Liver (tissue), 9 donors: ENCODE data around the gene TMEM135. TPM values are rescaled to one million over a fixed set of nuclear protein-coding genes. Genes with fewer than 3 reads are reported as not detected.

Experiments used
- DNase-seq: peaks from one replicate; pipeline ENCODE4 v3.0.0-alpha.2; 2017; ENCODE audit warnings: low spot score
- H3K27ac ChIP-seq, 2 donors: one replicate each; pipeline ENCODE4 v1.7.0; 2013; ENCODE audit warnings: inconsistent platforms in 2 of 2, low read length in 2 of 2, control low read depth in 1 of 2, low read depth in 1 of 2, mild to moderate bottlenecking in 1 of 2
- H3K27me3 ChIP-seq, 4 donors: one replicate each; pipeline versions ENCODE4 v1.6.1 to v1.7.0; 2013; ENCODE audit warnings: low read length in 3 of 4, inconsistent platforms in 1 of 4, mild to moderate bottlenecking in 1 of 4, moderate library complexity in 1 of 4; ENCODE audit not compliant: control insufficient read depth in 4 of 4, insufficient read depth in 4 of 4
- H3K36me3 ChIP-seq, 4 donors: one replicate each; pipeline versions ENCODE4 v1.6.1 to v1.7.0; 2013; ENCODE audit warnings: low read length in 3 of 4, mild to moderate bottlenecking in 3 of 4, low read depth in 1 of 4, moderate library complexity in 1 of 4; ENCODE audit not compliant: control insufficient read depth in 4 of 4, insufficient read depth in 3 of 4
- H3K4me1 ChIP-seq, 4 donors: one replicate each; pipeline versions ENCODE4 v1.6.1 to v1.7.0; 2013; ENCODE audit warnings: low read length in 3 of 4, mild to moderate bottlenecking in 3 of 4, moderate library complexity in 1 of 4; ENCODE audit not compliant: control insufficient read depth in 4 of 4, insufficient read depth in 4 of 4
- H3K4me3 ChIP-seq, 3 donors: one replicate each; pipeline versions ENCODE4 v1.6.1 to v1.7.0; 2013; ENCODE audit warnings: low read length in 3 of 3, control low read depth in 1 of 3, low read depth in 1 of 3, mild to moderate bottlenecking in 1 of 3
- H3K9ac ChIP-seq, 2 donors: one replicate each; pipeline ENCODE4 v1.7.0; 2013; ENCODE audit warnings: low read length in 2 of 2, mild to moderate bottlenecking in 2 of 2, moderate library complexity in 2 of 2, control low read depth in 1 of 2, low read depth in 1 of 2
- H3K9me3 ChIP-seq, 4 donors: one replicate each; pipeline versions ENCODE4 v1.6.1 to v1.7.0; 2013; ENCODE audit warnings: low read length in 3 of 4; ENCODE audit not compliant: control insufficient read depth in 4 of 4
- ATF3 ChIP-seq: IDR thresholded peaks from 2 replicates; pipeline ENCODE4 v1.6.1; 2016; ENCODE audit warnings: antibody characterized with exemption
- CTCF ChIP-seq: fragments of 150-350 bp; IDR thresholded peaks from 2 replicates; pipeline ENCODE4 v1.5.1; 2017; ENCODE audit warnings: improper control_type of control experiment, low read depth, low read length; ENCODE audit not compliant: missing input control
- EGR1 ChIP-seq, 2 donors: IDR thresholded peaks; 2 replicates each; pipeline ENCODE4 v1.6.1; 2016 to 2018; ENCODE audit warnings: antibody characterized with exemption in 2 of 2, low read depth in 2 of 2
- FOXA1 ChIP-seq: IDR thresholded peaks from 2 replicates; pipeline ENCODE4 v1.6.1; 2016; ENCODE audit warnings: antibody characterized with exemption
- FOXA2 ChIP-seq: IDR thresholded peaks from 2 replicates; pipeline ENCODE4 v1.6.1; 2016; ENCODE audit warnings: antibody characterized with exemption
- GABPA ChIP-seq, 2 donors: IDR thresholded peaks in 1 of 2; conservative IDR thresholded peaks in 1 of 2; 2 replicates each; pipeline ENCODE4 v1.6.1; 2016; ENCODE audit warnings: antibody characterized with exemption in 2 of 2, mild to moderate bottlenecking in 1 of 2, moderate library complexity in 1 of 2
- HNF4A ChIP-seq, 2 donors: conservative IDR thresholded peaks; 2 replicates each; pipeline ENCODE4 v1.6.1; 2016; ENCODE audit warnings: antibody characterized with exemption in 2 of 2, mild to moderate bottlenecking in 2 of 2
- HNF4G ChIP-seq: IDR thresholded peaks from 2 replicates; pipeline ENCODE4 v1.6.1; 2016; ENCODE audit warnings: antibody characterized with exemption
- NR2F2 ChIP-seq: IDR thresholded peaks from 2 replicates; pipeline ENCODE4 v1.6.1; 2016; ENCODE audit warnings: antibody characterized with exemption
- RAD21 ChIP-seq, 2 donors: IDR thresholded peaks; 2 replicates each; pipeline ENCODE4 v1.6.1; 2016; ENCODE audit warnings: antibody characterized with exemption in 2 of 2, mild to moderate bottlenecking in 2 of 2
- REST ChIP-seq: IDR thresholded peaks from 2 replicates; pipeline ENCODE4 v1.6.1; 2016; ENCODE audit warnings: antibody characterized with exemption, mild to moderate bottlenecking
- SP1 ChIP-seq: IDR thresholded peaks from 2 replicates; pipeline ENCODE4 v1.6.1; 2018; ENCODE audit warnings: antibody characterized with exemption, mild to moderate bottlenecking
- TAF1 ChIP-seq: conservative IDR thresholded peaks from 2 replicates; pipeline ENCODE4 v1.6.1; 2016; ENCODE audit warnings: antibody characterized with exemption, mild to moderate bottlenecking
- YY1 ChIP-seq: IDR thresholded peaks from 2 replicates; pipeline ENCODE4 v1.6.1; 2016; ENCODE audit warnings: antibody characterized with exemption, mild to moderate bottlenecking
- ZBTB33 ChIP-seq: IDR thresholded peaks from 2 replicates; pipeline ENCODE4 v1.6.1; 2016; ENCODE audit warnings: antibody characterized with exemption
- WGBS: extraction: QIAGEN DNeasy Blood & Tissue Kit; methylation state at CpG from one replicate; pipeline ENCODE4 v1.1.7; 2013; 5-methylcytosine and 5-hydroxymethylcytosine counted together
- polyA plus RNA-seq, 2 donors: library from polyadenylated mRNA; stranded (reverse) in 1 of 2; unstranded in 1 of 2; fragments of 200-250 nt in 1 of 2; fragments of >200 nt in 1 of 2; fragmentation: Nextera tagmentation in 1 of 2; extraction: Ambion mirVana in 1 of 2; gene quantifications; one replicate each; pipeline versions ENCODE4 v1.2.1 to v1.2.3, GENCODE V29; 2013 to 2015
- total RNA-seq, 2 donors: library from RNA; depleted of rRNA; stranded (reverse); fragments of >200 nt; gene quantifications; one replicate each; pipeline ENCODE4 v1.2.3, GENCODE V29; 2014
- donor health status: healthy.
- donor health status: healthy.
- donor health status: healthy.
- donor health status: healthy.
- donor health status: healthy.

TMEM135 gene
- total and polyA plus RNA-seq, 4 donors, result 10.0 to 38.9 (median 23.5) TPM

- H3K4me1 ChIP-seq, result no peaks in the 10 kb centered on the region
- no peaks in the 10 kb centered on the region for H3K27me3 ChIP-seq
- H3K9ac ChIP-seq, result no peak overlapping the region
- no peaks in the 10 kb centered on the region for H3K9me3 ChIP-seq
- TF ChIP-seq FOXA1 (no peak), GABPA (IDR thresholded peaks at IDR 0.05 in 1 of 2, conservative IDR thresholded peaks at IDR 0.05 in 1 of 2) (no peak), ZBTB33 (no peak), YY1 (no peak), SP1 (no peak), NR2F2 (no peak), HNF4G (no peak), HNF4A (conservative IDR thresholded peaks at IDR 0.05) (no peak), FOXA2 (no peak), ATF3 (no peak), REST (no peak)
- H3K27ac ChIP-seq, result no peak overlapping the region
- WGBS, result 96% methylated on average over 1 of the region's 1 CpG
- H3K36me3 ChIP-seq, result no peaks in the 10 kb centered on the region
- no peak for DNase-seq
- no peak overlapping the region for H3K4me3 ChIP-seq
Observed at GRCh38 chr11:87295237-87295636, 257.5 kb downstream of the TMEM135 start.

- H3K4me1 ChIP-seq, result no peaks in the 10 kb centered on the region
- peak overlapping the region in 1 of 2 donors; percentile 12 for H3K9ac ChIP-seq
- no peak for DNase-seq
- no peak for TF ChIP-seq FOXA1
- TF ChIP-seq TAF1, result no peak
- 79% methylated on average over 1 of the region's 1 CpG for WGBS
- H3K27me3 ChIP-seq, result no peaks in the 10 kb centered on the region
- no peaks in the 10 kb centered on the region for H3K9me3 ChIP-seq
- H3K27ac ChIP-seq, result no peak overlapping the region
- H3K4me3 ChIP-seq, result no peak overlapping the region
- H3K36me3 ChIP-seq, result no peaks in the 10 kb centered on the region
Observed at GRCh38 chr11:87296627-87297026, 258.9 kb downstream of the TMEM135 start.

- 97% methylated on average over 1 of the region's 1 CpG for WGBS
- Histone ChIP-seq H3K27ac (no peak overlapping the region), H3K9me3 (no peaks in the 10 kb centered on the region), H3K36me3 (no peaks in the 10 kb centered on the region), H3K27me3 (no peaks in the 10 kb centered on the region), H3K9ac (no peak overlapping the region), H3K4me3 (no peak overlapping the region), H3K4me1 (no peaks in the 10 kb centered on the region)
- DNase-seq, result no peak
- TF ChIP-seq CTCF, result no peak
- TF ChIP-seq TAF1, result no peak
- TF ChIP-seq FOXA1, result no peak
- no peak for TF ChIP-seq EGR1 (IDR thresholded peaks at IDR 0.05; ENCODE audit: low read depth in 2 of 2)
- TF ChIP-seq REST, result no peak
- TF ChIP-seq RAD21 (IDR thresholded peaks at IDR 0.05), result no peak
- TF ChIP-seq GABPA (IDR thresholded peaks at IDR 0.05 in 1 of 2, conservative IDR thresholded peaks at IDR 0.05 in 1 of 2), result no peak
- TF ChIP-seq HNF4A (conservative IDR thresholded peaks at IDR 0.05), result no peak
- TF ChIP-seq SP1, result no peak
- no peak for TF ChIP-seq HNF4G
- TF ChIP-seq YY1, result no peak
Observed at GRCh38 chr11:87298155-87298554, 260.4 kb downstream of the TMEM135 start.
